Skeletal muscle satellite cell (primary cell): ENCODE measurements around the gene F8A3. TPM values are rescaled to one million over a fixed set of nuclear protein-coding genes. Genes with fewer than 3 reads are reported as not detected.

Experiments
- H3K27me3 ChIP-seq: 2 replicates; pipeline ENCODE4 v1.7.0; 2013; ENCODE audit warnings: low read length; ENCODE audit not compliant: control insufficient read depth, insufficient read depth
- H3K36me3 ChIP-seq: 2 replicates; pipeline ENCODE4 v1.7.0; 2013; ENCODE audit warnings: mild to moderate bottlenecking, control low read depth, low read length; ENCODE audit not compliant: insufficient read depth
- H3K4me1 ChIP-seq: 2 replicates; pipeline ENCODE4 v1.7.0; 2013; ENCODE audit warnings: low read length; ENCODE audit not compliant: control insufficient read depth, insufficient read depth
- H3K4me2 ChIP-seq: 2 replicates; pipeline ENCODE4 v1.7.0; 2013; ENCODE audit warnings: mild to moderate bottlenecking, low read length
- H3K4me3 ChIP-seq: 2 replicates; pipeline ENCODE4 v1.7.0; 2013; ENCODE audit warnings: low read length
- H3K9ac ChIP-seq: 2 replicates; pipeline ENCODE4 v1.7.0; 2013; ENCODE audit warnings: mild to moderate bottlenecking, low read depth, low read length, moderate library complexity
- H3K9me3 ChIP-seq: replicated peaks from 2 replicates; pipeline ENCODE4 v1.7.0; 2013; ENCODE audit warnings: mild to moderate bottlenecking, control low read depth, low read length
- small RNA-seq: library from RNA; depleted of rRNA; stranded (forward); fragments of <200 nt; gene quantifications from one replicate; pipeline ENCODE3, GENCODE V24; 2012

Gene F8A3

GRCh38 chrX:155417769-155418168 is 40.7 kb downstream of the F8A3 start:
- Histone ChIP-seq H3K4me2 (no peak overlapping the region), H3K27me3 (no peaks in the 10 kb centered on the region), H3K9me3 (no peaks in the 10 kb centered on the region), H3K4me1 (no peaks in the 10 kb centered on the region), H3K9ac (no peak overlapping the region), H3K36me3 (no peaks in the 10 kb centered on the region), H3K4me3 (no peak overlapping the region)

Small RNA genes within 50 kb of the gene (small RNA-seq; reads per million reads assigned to genes)
- not detected for gene MIR1184-3
